GM11168 (cell line): Measurements from ENCODE around the gene HOXC13.

ENCODE experiments used
- in situ Hi-C: fragments of 300-500 bp; cut with MboI; formaldehyde crosslinking; loops from one replicate; pipeline ENCODE4 v1.12.0; 2022; ENCODE audit warnings: low sequenced_read_pairs; ENCODE audit not compliant: unreplicated experiment

The HOXC13 gene

DNA sequence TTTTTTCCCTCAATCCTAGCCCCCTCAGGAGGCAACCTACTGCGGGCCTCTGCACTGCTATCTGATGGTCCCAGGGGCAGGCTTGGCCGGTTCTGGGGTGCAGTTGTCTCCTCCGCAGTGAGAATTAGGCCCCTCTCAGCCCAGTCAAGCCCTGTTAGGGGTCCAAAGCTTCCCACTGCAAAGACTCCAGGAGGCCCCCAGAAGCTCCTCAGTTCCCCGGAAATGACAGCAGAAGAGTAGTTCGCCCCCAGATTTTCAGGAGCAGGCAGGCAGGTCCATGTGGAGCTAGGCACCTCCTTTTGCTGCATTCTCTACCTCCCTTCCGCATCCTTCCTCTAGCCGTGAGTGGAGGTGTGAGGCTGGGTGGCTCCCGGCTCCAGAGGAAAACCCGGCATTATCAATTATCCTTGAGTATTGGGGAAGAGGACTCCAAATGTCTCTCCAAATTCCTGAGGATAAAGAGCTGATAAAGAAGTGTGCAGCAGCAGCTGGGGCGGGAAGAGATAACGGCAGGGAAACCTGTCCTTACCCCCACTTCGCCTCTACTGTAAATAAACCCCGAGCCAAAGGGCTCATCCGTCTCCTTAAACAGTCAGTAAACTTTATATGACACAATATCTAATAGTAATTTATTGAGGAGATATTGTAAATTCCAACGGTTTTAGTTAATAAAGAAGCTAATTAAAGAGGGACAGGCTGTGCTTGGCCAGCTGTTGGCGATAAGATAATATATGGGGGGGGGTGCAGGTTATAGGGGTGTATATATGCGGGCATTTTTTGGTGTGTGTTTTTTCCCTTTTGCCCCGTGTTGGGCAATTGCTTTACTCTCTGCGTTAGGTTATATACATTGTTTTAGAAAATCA, 15.4 kb downstream of the HOXC13 start:
- in situ Hi-C loops, result no loop called here

DNA sequence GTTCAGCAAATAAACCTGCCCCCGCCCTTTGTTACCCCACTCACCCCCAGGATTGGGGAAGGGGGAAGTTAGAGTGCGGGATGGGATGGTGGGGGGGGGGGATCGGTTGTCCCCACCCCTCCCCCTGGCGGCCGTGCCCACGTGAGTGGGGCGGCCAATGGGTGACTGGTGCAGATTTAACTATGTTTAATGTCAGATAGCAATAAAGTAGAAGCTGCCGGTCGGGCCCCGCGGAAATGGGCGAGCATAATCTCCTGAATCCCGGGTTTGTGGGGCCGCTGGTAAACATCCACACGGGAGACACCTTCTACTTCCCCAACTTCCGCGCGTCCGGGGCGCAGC, 16.0 kb downstream of the HOXC13 start, which contains the start of gene HOXC12:
Gene HOXC12, plus strand, starts transcription at position 210 of the 342 bp plus-strand sequence. Its CDS starts 27 bp downstream, at position 237.
- in situ Hi-C loops, result no loop called here

DNA sequence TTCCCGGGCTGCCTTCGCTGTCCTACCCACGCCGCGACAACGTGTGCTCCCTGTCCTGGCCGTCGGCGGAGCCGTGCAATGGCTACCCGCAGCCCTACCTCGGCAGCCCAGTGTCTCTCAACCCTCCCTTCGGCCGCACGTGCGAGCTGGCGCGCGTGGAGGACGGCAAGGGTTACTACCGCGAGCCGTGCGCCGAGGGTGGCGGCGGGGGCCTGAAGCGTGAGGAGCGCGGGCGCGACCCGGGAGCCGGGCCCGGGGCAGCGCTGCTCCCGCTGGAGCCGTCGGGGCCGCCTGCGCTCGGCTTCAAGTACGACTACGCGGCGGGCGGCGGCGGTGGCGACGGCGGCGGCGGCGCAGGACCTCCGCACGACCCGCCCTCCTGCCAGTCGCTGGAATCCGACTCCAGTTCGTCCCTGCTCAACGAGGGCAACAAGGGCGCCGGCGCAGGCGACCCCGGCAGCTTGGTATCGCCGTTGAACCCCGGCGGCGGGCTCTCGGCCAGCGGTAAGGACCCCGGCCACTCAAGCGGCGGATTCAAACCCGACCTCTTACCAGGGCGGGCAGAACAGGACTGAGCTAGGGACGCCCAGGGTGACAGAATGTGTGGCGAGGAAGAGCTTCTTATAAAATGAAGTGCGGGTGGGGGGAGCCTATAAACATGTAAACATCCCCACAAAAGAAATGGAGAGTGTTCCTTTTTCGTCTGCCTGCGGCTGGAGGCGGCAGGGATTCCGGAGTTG, 16.6 kb downstream of the HOXC13 start:
- in situ Hi-C loops, result no loop called here

DNA sequence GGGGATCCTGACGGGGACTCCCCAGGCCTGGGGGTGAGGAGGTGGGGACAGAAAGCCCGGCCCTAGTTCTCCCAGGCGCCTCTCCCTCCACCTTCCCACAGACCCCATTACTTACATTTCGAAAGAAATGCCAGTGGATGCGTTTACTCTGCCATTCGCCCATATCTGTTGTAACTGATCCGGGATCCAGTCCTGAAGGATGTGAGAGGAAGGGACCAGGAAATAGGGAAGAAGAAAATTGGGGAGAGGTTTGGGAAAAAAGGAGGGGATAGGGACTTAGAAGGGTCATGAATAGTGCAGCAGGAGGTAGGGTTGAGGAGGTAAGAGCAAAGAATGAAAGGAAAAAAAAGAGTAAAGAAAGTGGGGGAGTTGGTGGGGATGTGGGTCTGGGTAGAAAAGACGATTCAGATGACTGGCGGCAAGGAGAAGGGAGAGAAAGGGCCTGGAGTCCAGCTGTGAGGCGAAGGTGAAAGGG, 17.2 kb downstream of the HOXC13 start:
- in situ Hi-C loops, result no loop called here

DNA sequence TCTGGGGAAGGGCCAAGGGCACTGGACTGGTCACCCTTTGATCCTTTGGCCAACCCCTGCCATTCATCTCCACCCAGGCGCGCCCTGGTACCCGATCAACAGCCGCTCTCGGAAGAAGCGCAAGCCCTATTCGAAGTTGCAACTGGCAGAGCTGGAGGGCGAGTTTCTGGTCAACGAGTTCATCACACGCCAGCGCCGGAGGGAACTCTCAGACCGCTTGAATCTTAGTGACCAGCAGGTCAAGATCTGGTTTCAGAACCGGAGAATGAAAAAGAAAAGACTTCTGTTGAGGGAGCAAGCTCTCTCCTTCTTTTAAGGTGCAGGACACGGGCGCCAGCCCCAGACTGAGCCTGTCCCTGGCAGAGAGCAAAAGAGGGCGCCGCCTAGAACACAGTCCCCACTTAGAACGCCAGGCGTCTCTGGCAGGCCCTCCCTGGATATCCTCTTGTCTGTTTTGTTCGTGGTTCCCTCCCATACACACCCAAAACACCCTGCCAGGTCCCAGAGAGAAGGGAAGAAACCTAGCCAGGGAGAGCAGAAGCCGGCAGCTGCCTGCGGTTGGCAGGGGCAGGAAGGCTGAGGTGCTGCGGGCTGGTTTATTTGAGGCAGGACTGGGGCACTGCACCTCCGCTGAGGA, 17.7 kb downstream of the HOXC13 start:
- in situ Hi-C loops, result no loop called here

DNA sequence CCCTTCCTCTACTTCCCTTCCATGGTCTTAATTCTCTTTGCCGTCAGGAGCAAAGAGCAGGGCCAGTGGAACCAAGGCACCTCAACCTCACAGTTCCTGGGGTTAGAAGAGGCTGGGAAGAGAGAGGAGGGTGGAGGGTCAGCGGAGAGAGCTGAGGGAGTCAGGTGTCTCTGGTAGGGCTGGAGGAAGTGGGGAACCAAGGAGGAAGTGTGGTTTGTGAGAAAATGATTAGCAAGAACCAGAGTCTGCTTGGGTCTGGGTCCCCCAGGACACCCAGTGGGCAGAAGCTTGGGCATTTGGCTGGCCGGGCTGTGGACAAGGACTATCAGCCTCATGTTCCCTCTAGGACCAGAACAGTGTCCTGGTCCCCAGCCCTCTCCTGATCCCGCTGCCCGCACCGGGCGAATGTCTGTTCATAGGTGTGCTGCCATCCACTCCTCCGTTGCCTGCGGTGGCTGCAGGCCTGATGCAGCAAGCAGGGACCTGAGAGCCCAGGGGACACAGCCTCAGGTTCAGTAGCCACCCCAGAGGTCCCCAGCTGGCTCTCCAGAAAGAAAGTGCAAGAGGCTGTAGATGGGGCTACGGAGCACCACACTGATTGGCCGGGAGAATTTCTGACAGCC, 18.4 kb downstream of the HOXC13 start:
- in situ Hi-C loops, result no loop called here

DNA sequence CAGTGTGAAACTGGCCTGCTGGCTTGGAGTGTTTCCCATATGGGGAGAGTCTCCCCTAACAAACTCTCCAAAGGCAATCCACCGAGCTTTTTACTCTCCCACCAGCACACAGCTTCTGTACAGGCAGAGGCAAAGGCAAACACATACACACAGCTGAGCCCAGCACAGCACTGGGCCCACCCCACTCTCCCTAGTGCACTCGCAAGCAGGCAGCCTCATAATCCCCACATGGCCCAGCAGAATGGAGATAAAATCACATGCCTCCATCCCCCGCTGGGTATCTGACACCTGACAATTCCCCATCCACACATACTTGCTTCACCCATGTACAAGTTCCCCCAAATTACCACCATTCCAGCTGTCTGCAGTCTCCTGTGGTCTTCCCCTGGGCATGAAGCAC, 19.5 kb downstream of the HOXC13 start:
- in situ Hi-C loops, result no loop called here

DNA sequence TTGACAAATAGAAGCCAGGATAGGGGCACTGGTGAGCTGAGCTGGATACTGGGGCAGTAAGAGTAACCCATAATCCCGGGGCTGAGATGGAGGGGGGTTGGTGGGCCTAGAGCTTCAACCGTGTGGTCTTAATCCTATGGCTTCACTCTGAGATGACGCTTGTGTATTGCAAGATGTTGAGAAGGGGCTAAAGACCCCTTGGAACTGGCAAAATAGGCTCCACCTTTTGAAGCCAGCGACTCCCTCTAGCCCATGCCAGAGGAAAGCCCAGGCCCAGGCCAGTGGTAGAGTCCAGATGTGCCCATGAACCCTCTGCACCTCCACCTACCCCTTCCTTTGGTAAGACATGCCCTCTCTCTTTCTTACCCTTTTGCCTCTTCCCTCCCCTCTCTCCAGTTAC, 20.7 kb downstream of the HOXC13 start:
- in situ Hi-C loops, result no loop called here

DNA sequence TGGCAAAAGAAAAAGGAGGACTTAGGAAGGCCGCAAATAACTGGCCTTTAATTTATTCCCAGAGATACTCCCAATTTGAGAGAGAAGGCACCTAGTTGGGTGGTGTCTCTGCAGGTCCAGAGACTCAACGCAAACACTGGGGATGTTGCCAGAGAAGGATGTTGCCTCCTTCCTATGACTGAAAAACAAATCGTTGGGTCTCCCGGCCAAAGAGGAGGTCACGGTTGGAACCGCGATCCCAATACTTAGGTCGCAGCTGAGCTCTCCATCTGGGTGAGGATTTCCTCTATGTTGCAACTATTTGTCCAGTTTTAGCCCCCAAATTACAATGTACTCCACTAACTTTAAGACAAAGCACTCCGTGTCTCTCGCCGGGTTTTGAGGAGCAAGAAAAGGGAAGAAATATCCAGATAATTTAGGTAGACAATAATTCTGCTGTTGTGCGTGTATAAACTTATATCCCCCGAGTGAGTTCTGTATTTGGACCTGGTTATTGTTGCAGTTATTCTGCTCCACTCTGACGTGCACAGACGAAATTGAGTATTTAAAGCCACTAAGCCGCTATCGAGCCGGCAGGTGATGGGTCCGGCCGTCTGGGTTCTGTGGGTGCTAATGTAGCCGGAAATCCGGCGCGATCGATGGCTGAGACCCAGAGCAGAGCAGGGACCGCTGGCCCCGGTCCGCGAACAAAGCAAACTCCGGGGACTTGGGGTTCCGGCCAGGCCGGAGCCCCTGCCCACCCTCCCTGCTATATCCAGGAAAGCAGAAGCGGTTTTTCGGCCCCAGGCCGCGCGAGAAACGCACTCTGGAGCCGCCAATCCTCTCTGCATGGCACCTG, 21.8 kb downstream of the HOXC13 start:
- in situ Hi-C loops, result no loop called here

DNA sequence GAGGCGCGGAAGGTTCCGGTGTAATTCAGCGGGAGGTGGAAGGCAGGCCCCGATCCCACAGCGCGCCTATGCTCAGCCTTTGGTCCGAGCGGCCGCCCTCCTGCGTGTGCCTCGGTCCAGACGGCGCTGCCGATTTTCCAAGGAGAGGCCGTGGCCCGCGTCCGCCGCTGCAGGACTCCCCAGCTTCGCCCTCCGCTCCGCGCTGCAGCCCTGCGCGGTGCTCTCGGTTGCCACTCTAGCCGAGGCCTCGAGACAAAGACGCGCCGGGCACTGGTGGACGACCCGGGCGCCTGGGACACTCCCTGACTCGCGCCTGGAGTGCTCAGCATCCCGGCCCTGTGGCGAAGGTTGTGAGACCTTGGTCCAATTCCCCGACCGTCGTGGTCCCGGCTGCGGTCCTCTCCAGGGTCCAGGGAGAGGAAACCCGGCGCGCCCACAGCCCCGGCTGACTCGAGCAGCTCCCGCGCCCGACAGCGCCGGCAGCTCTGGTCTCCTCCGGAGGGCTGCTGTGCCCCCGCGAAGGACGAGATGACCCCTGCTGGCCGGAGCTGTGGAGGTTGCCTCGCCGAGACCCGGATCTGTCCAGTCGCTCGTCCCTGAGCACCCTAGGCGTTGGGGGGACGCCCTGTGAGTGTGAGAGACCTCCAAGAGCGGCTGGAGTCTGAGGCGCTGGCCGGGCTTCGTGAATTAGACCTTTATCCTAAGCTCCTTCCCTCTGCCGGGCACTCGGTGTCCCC, 22.6 kb downstream of the HOXC13 start:
- in situ Hi-C loops, result no loop called here

DNA sequence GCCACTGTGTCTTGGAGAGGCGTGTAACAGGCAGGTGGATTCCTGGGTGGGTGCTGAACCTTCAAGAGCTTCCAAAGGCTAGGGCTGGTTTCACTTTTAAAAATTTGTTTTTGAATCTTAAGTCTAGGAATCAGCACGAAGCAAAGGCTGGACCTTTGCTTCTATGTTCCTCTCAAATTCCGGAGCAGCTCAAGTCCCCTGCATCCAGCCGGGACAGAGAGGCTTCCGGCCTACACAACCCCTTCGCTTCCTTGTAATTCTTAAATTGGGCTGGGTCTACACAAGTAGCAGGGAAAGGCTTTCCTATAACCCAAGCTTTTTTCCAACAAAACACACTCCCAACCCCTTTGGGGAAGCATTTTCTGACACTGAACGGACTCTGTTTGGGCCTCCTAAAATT, 24.4 kb downstream of the HOXC13 start:
- in situ Hi-C loops, result no loop called here

DNA sequence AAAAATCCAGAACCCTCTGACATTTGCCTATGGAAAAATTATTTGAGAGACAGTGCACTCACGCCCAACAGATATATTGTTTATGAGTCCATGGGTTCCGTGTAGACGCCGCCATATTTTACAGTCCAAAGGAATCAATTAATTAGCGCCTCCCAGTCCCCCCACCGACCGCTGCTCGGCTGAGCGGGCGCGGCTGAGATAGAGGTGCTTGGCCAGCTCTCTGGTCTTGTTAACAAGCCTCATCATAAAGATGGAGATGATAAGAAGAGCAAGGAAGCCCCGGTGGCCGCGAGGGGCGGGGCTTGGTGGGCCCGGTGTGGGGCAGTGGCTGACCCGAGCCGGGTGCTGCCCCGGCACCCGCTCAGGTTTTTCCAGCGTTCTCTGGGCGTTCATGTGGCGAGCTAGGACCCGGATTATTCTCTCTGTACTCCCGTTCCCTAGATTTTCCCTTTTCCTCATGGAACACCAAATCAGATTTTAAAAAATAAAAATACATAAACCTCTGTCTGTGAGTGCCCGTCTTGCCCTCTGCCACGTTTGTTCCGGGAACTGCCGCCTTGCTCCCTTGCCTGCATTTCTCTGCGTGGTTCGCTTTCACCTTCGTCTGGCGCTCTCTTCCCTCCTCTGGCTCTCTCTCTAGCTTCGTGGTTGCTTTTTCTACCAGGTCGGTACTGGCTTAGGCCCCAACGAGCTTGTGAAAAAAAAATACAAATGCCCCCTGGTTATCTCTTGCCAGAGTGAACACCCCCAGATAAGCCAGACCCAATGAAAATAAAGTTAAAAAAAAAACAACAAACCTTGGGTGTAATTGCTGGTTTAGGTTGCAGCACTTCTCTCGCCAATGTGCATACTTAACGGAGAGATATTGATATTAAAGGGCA, 25.0 kb downstream of the HOXC13 start:
- in situ Hi-C loops, result no loop called here

DNA sequence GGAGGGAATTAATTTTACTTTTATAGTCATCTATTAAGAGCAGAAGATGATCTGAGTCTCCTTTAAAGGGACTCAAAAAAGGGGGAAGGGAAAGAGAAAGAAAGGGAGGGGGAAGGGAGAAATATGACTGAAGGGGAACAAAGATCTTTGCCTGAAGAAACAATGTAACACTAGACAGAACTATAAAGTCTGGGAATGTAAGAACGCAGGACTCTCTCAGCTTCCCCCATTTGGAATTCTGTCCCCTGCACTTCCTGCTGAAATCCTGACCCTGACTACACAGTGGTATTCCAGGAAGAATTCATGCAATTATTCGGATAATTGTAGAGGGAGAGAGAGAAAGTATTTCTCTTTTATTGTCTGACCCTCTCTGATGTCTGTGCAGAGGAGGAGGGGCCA, 25.7 kb downstream of the HOXC13 start:
- in situ Hi-C loops, result no loop called here

DNA sequence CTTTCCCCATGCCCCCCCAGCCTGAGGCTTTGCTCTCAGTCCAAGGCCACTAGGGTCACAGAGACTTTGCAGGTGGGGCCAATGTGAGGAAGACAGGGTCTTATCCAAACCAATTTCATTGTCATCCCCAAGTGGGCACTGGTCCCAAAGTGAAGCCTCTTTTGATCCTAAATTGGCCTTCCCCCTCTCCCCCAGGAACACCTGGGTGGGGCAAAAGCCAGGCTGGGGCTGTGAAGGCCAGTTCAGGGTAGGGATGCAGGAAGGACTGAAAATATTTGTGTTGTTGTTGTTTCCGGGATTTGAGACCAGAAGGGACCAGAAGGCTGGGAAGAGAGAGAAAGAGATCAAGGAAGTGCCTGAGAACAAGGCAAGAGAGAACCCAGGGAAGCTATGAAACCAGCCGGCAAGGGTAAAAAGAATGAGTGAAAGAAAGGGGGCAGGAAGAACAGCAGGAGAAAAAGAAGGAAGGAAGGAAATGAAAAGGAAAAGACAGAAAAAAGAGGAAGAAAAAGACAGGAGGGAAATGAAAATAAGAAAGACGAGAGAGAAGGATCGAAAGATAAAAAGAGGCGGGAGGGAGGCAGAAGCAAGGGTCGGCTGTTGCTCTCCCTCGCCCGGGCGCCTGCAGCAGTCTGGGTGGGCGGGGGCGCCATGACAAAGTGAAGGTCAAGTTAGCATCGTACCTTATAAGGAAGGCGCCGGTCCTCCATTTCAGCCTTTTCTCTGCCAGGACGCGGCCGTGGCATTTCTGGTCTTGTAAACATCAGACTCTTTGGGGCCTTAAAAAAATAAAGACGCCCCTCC, 26.9 kb downstream of the HOXC13 start:
- in situ Hi-C loops, result no loop called here

DNA sequence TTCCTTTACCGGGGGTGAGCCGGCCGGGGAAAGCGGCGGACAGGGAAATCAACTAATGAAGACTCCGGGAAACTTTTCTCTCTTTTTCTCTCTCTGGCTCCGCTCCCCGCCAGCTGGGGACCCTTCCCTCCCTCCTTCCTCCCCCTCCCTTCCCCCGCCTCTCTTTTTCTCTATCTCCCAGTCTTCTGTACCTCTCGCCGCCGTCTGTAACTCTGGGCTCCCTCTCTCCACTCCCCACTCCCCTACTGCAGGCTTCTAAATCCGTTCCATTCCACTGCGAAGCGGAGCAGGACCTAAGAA, 27.4 kb downstream of the HOXC13 start:
- in situ Hi-C loops, result no loop called here

DNA sequence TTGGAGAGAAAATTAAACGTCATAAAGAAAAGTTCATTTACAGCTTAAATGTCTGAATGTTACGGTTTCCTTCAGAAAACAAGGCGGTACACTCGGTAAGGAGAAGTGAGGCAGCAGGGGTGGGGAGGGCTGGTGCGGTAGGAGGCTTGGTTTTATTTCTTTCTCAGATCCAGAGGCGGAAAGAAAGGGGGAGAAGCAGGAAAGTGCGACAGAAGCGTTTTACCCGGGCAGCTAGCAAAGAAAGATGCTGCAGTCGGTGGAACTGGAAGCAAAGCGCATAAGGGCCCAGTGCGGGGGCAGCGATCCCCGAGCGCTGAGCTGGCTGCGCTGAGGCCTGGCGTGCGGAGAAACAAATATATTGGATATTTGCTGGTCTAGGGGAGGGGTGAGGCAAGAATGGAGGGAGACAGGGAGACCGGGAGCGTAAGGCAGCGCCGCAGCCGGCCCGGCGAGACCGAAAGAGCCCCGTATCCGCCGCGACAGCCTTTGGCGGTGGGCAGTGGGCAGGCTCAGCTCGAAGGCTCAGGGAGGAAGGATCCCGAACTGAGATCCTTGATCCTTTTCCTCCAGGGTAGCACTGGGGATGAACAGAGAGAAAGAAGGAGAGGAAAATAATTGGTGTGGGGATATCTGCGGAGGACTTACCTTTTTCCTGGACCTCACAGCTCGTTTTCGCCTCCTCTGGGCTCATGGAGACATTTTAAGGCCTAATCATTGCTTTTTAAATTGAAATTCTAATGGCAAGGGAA, 27.9 kb downstream of the HOXC13 start:
- in situ Hi-C loops, result no loop called here

DNA sequence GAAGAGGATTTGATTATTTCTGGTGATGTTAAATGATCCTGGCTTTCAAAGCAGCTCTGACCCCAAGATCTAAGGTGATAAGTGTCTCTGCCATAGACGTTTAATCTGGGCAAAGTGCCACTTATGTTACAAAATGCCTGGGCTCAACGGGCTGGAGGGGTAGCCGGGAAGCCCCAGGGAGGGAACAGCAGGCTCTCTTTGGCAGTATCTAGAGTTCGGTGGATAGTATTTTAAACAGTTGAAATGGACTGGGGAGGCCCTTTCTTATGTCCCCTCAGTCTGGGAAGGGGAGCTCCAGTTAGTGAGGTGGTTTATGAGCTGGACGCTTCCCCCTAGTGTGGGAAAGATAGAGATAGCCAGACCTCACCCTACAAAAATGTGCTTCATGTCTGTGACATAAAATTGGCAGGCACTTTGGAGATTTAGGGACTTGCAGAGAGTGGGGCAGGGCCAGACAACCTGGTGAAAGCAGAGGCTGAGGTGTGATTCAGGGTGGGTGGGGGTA, 28.8 kb downstream of the HOXC13 start:
- in situ Hi-C loops, result no loop called here
